ENCODE measurements around the gene RXRA.

RXRA gene

GRCh38 chr9:134456756-134457305 lies 130.6 kb downstream of the RXRA start:
- no peak for DNase-seq

GRCh38 chr9:134457321-134458206 lies 131.3 kb downstream of the RXRA start:
- DNase-seq, result no peak

- DNase-seq, result no peak
These were observed 132.2 kb downstream of the RXRA start for GRCh38 chr9:134458207-134459108.

GRCh38 chr9:134459164-134459563 lies 132.9 kb downstream of the RXRA start:
- DNase-seq, result no peak

- no peak for DNase-seq
These were observed 133.3 kb downstream of the RXRA start for GRCh38 chr9:134459573-134459972.

- no peak for DNase-seq
These were observed 134.0 kb downstream of the RXRA start for GRCh38 chr9:134460206-134460605.

- no peak for DNase-seq
These were observed 134.6 kb downstream of the RXRA start for GRCh38 chr9:134460896-134461295.

- DNase-seq, result no peak
These were observed 135.2 kb downstream of the RXRA start for GRCh38 chr9:134461426-134461982.

GRCh38 chr9:134462318-134462717 lies 136.1 kb downstream of the RXRA start:
- DNase-seq, result no peak

- DNase-seq, result no peak
These were observed 137.0 kb downstream of the RXRA start for GRCh38 chr9:134463280-134463679.

GRCh38 chr9:134466869-134467616 lies 140.8 kb downstream of the RXRA start:
- DNase-seq, result no peak

GRCh38 chr9:134468358-134468757 lies 142.1 kb downstream of the RXRA start:
- no peak for DNase-seq

GRCh38 chr9:134469041-134469875 lies 143.0 kb downstream of the RXRA start:
- DNase-seq, result no peak

- no peak for DNase-seq
These were observed 146.0 kb downstream of the RXRA start for GRCh38 chr9:134472256-134472655.

GRCh38 chr9:134473141-134474054 lies 147.1 kb downstream of the RXRA start:
- no peak for DNase-seq

- DNase-seq, result no peak
These were observed 147.8 kb downstream of the RXRA start for GRCh38 chr9:134474055-134474370.

- DNase-seq, result no peak
These were observed 148.9 kb downstream of the RXRA start for GRCh38 chr9:134475011-134475790.

- DNase-seq, result no peak
These were observed 150.2 kb downstream of the RXRA start for GRCh38 chr9:134476272-134476941.

GRCh38 chr9:134476942-134477335 lies 150.7 kb downstream of the RXRA start:
- DNase-seq, result no peak

Data from NCI-H1105 (cell line).